Transverse colon (tissue), 4 donors: ENCODE results near the gene ATP5F1D. TPM values are rescaled to one million over a fixed set of nuclear protein-coding genes. Genes with fewer than 3 reads are reported as not detected.

ENCODE experiments used
- DNase-seq: peaks from one replicate; pipeline ENCODE4 v3.0.0-alpha.2; 2019
- H3K27ac ChIP-seq, 4 donors: fragments of 200-600 bp; sonication (generic); 2 replicates each; pipeline ENCODE4 v1.5.1; 2016 to 2018; ENCODE audit warnings: inconsistent platforms in 4 of 4
- H3K27me3 ChIP-seq: fragments of 200-600 bp; sonication (generic); 2 replicates; pipeline ENCODE4 v1.5.1; 2017; ENCODE audit warnings: inconsistent platforms
- H3K36me3 ChIP-seq, 4 donors: fragments of 200-600 bp; sonication (generic); 2 replicates each; pipeline ENCODE4 v1.5.1; 2017 to 2019; ENCODE audit warnings: inconsistent platforms in 4 of 4
- H3K4me1 ChIP-seq, 4 donors: fragments of 200-600 bp; sonication (generic); 2 replicates each; pipeline ENCODE4 v1.5.1; 2017 to 2020; ENCODE audit warnings: inconsistent platforms in 4 of 4
- H3K4me3 ChIP-seq, 4 donors: fragments of 200-600 bp; sonication (generic); 1 replicate in 1 of 4; 2 replicates in 3 of 4; pipeline versions ENCODE4 v1.5.1 to v1.6.1; 2017 to 2019; ENCODE audit warnings: inconsistent platforms in 4 of 4
- H3K9me3 ChIP-seq, 2 donors: fragments of 200-600 bp; sonication (generic); 2 replicates each; pipeline ENCODE4 v1.5.1; 2017 to 2019; ENCODE audit warnings: inconsistent platforms in 2 of 2
- CTCF ChIP-seq, 5 experiments: fragments of 200-600 bp in 3 of 5; fragments of 450-650 bp in 2 of 5; sonication (generic) in 3 of 5; IDR thresholded peaks; 1 replicate in 2 of 5; 2 replicates in 3 of 5; pipeline ENCODE4 v1.5.1; 2016 to 2017; ENCODE audit warnings: antibody characterized with exemption in 5 of 5, inconsistent platforms in 3 of 5, mild to moderate bottlenecking in 2 of 5, moderate library complexity in 1 of 5
- EP300 ChIP-seq: sonication (generic); formaldehyde crosslinking; IDR thresholded peaks from one replicate; pipeline ENCODE4 v1.6.1; 2017; ENCODE audit warnings: antibody characterized with exemption, low read depth
- POLR2A ChIP-seq: fragments of 450-650 bp; IDR thresholded peaks from one replicate; pipeline ENCODE4 v1.6.1; 2016; ENCODE audit warnings: antibody characterized with exemption, mild to moderate bottlenecking, moderate library complexity
- POLR2AphosphoS5 ChIP-seq, 3 donors: sonication (generic); formaldehyde crosslinking; IDR thresholded peaks; one replicate each; pipeline ENCODE4 v1.6.1; 2016; ENCODE audit warnings: antibody characterized with exemption in 3 of 3
- WGBS, 2 donors: methylation state at CpG; one replicate each; pipeline ENCODE4 v1.1.5; 2018; ENCODE audit warnings: low coverage in 1 of 2; 5-methylcytosine and 5-hydroxymethylcytosine counted together
- in situ Hi-C, 4 donors: fragments of 200-750 bp; cut with MboI; loops; one replicate each; pipeline versions ENCODE4 v1.15.0 to v1.15.1; 2017; ENCODE audit warnings: low sequenced_read_pairs in 3 of 4, low pct_ligation_motif_present in 1 of 4, low pct_unique_long_range_greater_than_20kb in 1 of 4
- intact Hi-C: fragments of 100-400 bp; cut with DNase I; formaldehyde crosslinking; loops from one replicate; pipeline ENCODE4 v1.15.1; 2023; ENCODE audit warnings: low total_unique reads
- total RNA-seq, 4 donors: library from RNA; depleted of rRNA; stranded (reverse); fragments of >200 nt; gene quantifications; one replicate each; pipeline ENCODE4 v1.1.0, GENCODE V29; 2016

Gene ATP5F1D
- total RNA-seq, 4 donors from 2014 or later: 157 to 650 (median 240) TPM

GRCh38 chr19:1257475-1258162 is 16.1 kb downstream of the ATP5F1D start:
- peak overlapping the region; percentile 98 to 100 (median 98) for H3K27ac ChIP-seq
- no peak for DNase-seq
- TF ChIP-seq EP300 (no peak), POLR2AphosphoS5 (IDR thresholded peaks at IDR 0.05) (peak in 1 of 3 donors; percentile 18)
- H3K9me3 ChIP-seq: no peaks in the 10 kb centered on the region
- intact Hi-C loops: loop anchor here (1.0 kb wide), 1 partner anchor 29 kb away; no protein-coding TSS in a partner anchor
- H3K4me3 ChIP-seq: peak overlapping the region in 1 of 4 donors; percentile 1
- peaks cover 61 to 93% (median 86%) of the 10 kb centered on the region in 4 donors for H3K4me1 ChIP-seq
- in situ Hi-C loops: no loop called here
- WGBS, 2 donors: 65 to 66% methylated on average over 6 to 23 of the region's 23 CpGs
- no peaks in the 10 kb centered on the region for H3K27me3 ChIP-seq
- peaks cover 0 to 34% (median 19%) of the 10 kb centered on the region in 4 donors for H3K36me3 ChIP-seq

- in situ Hi-C loops (no loop called here), intact Hi-C loops (no loop called here)
- Histone ChIP-seq H3K27ac (peak overlapping the region; percentile 98 to 100 (median 98)), H3K9me3 (no peaks in the 10 kb centered on the region), H3K4me3 (peak overlapping the region in 1 of 4 donors; percentile 1), H3K36me3 (peaks cover 0 to 34% (median 19%) of the 10 kb centered on the region in 4 donors), H3K4me1 (peaks cover 66 to 93% (median 87%) of the 10 kb centered on the region in 4 donors), H3K27me3 (no peaks in the 10 kb centered on the region)
- WGBS, 2 donors: 65 to 68% methylated on average over 4 to 8 of the region's 8 CpGs
- TF ChIP-seq CTCF (IDR thresholded peaks at IDR 0.05) (no peak), POLR2AphosphoS5 (IDR thresholded peaks at IDR 0.05) (peak in 1 of 3 donors; percentile 19)
- no peak for DNase-seq
These were observed 16.6 kb downstream of the ATP5F1D start for GRCh38 chr19:1258163-1258492.

- intact Hi-C loops: no loop called here
- Histone ChIP-seq H3K27ac (peak overlapping the region; percentile 98 to 100 (median 98)), H3K27me3 (no peaks in the 10 kb centered on the region), H3K36me3 (peaks cover 0 to 34% (median 19%) of the 10 kb centered on the region in 4 donors), H3K4me1 (peaks cover 65 to 91% (median 84%) of the 10 kb centered on the region in 4 donors), H3K4me3 (peak overlapping the region in 2 of 4 donors; percentile 13 to 33), H3K9me3 (no peaks in the 10 kb centered on the region)
- in situ Hi-C loops: no loop called here
- TF ChIP-seq POLR2AphosphoS5 (IDR thresholded peaks at IDR 0.05) (no peak), POLR2A (no peak), CTCF (IDR thresholded peaks at IDR 0.05) (peak in 1 of 5 experiments; percentile 28), EP300 (no peak)
- WGBS, 2 donors: 11 to 15% methylated on average over 9 to 15 of the region's 15 CpGs
- DNase-seq: no peak
These were observed 17.2 kb downstream of the ATP5F1D start for GRCh38 chr19:1258707-1259205.

GRCh38 chr19:1259206-1259875 is 17.8 kb downstream of the ATP5F1D start:
- Histone ChIP-seq H3K4me1 (peaks cover 59 to 85% (median 78%) of the 10 kb centered on the region in 4 donors), H3K4me3 (peak overlapping the region in 2 of 4 donors; percentile 13 to 33), H3K27ac (peak overlapping the region; percentile 98 to 100 (median 98)), H3K9me3 (no peaks in the 10 kb centered on the region), H3K27me3 (no peaks in the 10 kb centered on the region), H3K36me3 (peaks cover 0 to 32% (median 16%) of the 10 kb centered on the region in 4 donors)
- WGBS, 2 donors: 0 to 4% methylated on average over 4 to 17 of the region's 17 CpGs
- in situ Hi-C loops: no loop called here
- DNase-seq: peak; percentile 88
- TF ChIP-seq EP300: peak; percentile 1
- TF ChIP-seq POLR2A: peak; percentile 88
- TF ChIP-seq CTCF (IDR thresholded peaks at IDR 0.05): no peak
- peak; percentile 79 to 92 (median 90) for TF ChIP-seq POLR2AphosphoS5 (IDR thresholded peaks at IDR 0.05)
- intact Hi-C loops: no loop called here
